ENCODE measurements around the gene CCNQ.

Gene CCNQ

GRCh38 chrX:153625271-153626024 lies 26.5 kb upstream of the CCNQ start:
- no peak for TF ChIP-seq CTCF (IDR thresholded peaks at IDR 0.05; ENCODE audit: low read depth, low read length, missing control alignments)
- no peak for DNase-seq (ENCODE audit: low read depth)
- H3K4me3 ChIP-seq (ENCODE audit: low read depth, low read length) = no peak overlapping the region

- no peak for DNase-seq (ENCODE audit: low read depth)
- no peak overlapping the region for H3K4me3 ChIP-seq (ENCODE audit: low read depth, low read length)
- no peak for TF ChIP-seq CTCF (IDR thresholded peaks at IDR 0.05; ENCODE audit: low read depth, low read length, missing control alignments)
Measured at GRCh38 chrX:153624196-153625091, 25.5 kb upstream of the CCNQ start.

GRCh38 chrX:153623310-153624029 lies 24.5 kb upstream of the CCNQ start:
- no peak for DNase-seq (ENCODE audit: low read depth)
- H3K4me3 ChIP-seq (ENCODE audit: low read depth, low read length) = no peak overlapping the region
- no peak for TF ChIP-seq CTCF (IDR thresholded peaks at IDR 0.05; ENCODE audit: low read depth, low read length, missing control alignments)

- no peak for TF ChIP-seq CTCF (IDR thresholded peaks at IDR 0.05; ENCODE audit: low read depth, low read length, missing control alignments)
- no peak overlapping the region for H3K4me3 ChIP-seq (ENCODE audit: low read depth, low read length)
- DNase-seq (ENCODE audit: low read depth) = no peak
Measured at GRCh38 chrX:153622661-153623309, 23.8 kb upstream of the CCNQ start.

GRCh38 chrX:153621949-153622598 lies 23.1 kb upstream of the CCNQ start:
- no peak for DNase-seq (ENCODE audit: low read depth)
- no peak for TF ChIP-seq CTCF (IDR thresholded peaks at IDR 0.05; ENCODE audit: low read depth, low read length, missing control alignments)

GRCh38 chrX:153620576-153620975 lies 21.6 kb upstream of the CCNQ start:
- TF ChIP-seq CTCF (IDR thresholded peaks at IDR 0.05; ENCODE audit: low read depth, low read length, missing control alignments) = no peak
- DNase-seq (ENCODE audit: low read depth) = no peak
- H3K4me3 ChIP-seq (ENCODE audit: low read depth, low read length) = no peak overlapping the region

More at GRCh38 chrX:153621949-153622598, 23.1 kb upstream of the CCNQ start:
- H3K4me3 ChIP-seq (ENCODE audit: low read depth, low read length) = no peak overlapping the region
